ENCODE data around the gene OR2AG2.

OR2AG2 gene

DNA sequence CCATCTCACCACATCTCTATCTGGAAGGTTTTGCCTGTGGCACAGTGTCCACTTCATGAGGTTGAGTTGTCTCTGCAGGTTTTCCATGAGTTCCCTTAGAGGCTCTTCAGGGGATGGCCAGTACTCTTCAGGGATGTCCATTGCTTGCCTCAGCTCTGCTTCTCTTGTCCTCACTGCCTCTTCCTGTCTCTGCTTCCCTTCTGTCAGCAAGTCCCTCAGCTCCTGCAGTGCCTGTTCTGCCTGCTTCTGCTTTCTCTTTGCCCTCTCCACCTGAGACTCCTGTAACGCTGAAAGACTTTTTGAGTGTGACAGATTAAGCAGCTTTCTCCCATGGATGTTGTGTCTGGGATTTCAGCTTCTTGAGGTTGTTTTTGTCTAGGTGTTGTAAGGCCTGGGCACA is 50.4 kb downstream of the OR2AG2 start:
- no peaks in the 10 kb centered on the region for H3K36me3 ChIP-seq (ENCODE audit: control insufficient read depth, insufficient read depth, low read length)
- H3K27ac ChIP-seq (ENCODE audit: low read length): no peak overlapping the region
- no peaks in the 10 kb centered on the region for H3K4me1 ChIP-seq (ENCODE audit: control insufficient read depth, insufficient read depth, low read length)
- no peak for DNase-seq (ENCODE audit: low read depth, low spot score)
- no peaks in the 10 kb centered on the region for H3K27me3 ChIP-seq (ENCODE audit: control insufficient read depth, insufficient read depth, low read length)
- no CpG with 5 or more reads among the region's 1 CpG for WGBS (ENCODE audit: insufficient coverage, insufficient read length)
- H3K9me3 ChIP-seq (ENCODE audit: control insufficient read depth, insufficient read depth, low read length): no peaks in the 10 kb centered on the region
- H3K4me3 ChIP-seq (ENCODE audit: low read length): no peak overlapping the region

DNA sequence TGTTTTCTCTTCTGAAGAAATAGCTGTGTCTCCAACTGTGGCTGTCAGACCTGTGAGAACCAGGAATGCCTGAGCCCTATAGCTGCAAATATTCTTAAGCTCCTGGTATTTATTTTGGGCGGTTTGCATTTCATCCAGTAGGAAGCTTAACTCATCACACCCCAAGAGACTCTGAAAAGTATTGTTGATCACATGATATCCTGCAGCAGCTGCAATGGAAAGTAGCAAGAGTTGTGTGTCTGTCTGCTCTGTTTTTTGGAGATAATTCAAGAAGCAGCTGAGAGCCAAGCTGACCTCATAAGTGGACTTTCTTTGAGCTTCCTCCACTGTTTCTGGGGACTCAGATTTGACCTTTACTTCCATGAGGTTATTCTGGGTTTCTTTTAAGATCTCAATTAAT is 52.2 kb downstream of the OR2AG2 start:
- Histone ChIP-seq H3K9me3 (ENCODE audit: control insufficient read depth, insufficient read depth, low read length) (no peaks in the 10 kb centered on the region), H3K4me3 (ENCODE audit: low read length) (no peak overlapping the region), H3K4me1 (ENCODE audit: control insufficient read depth, insufficient read depth, low read length) (no peaks in the 10 kb centered on the region), H3K27me3 (ENCODE audit: control insufficient read depth, insufficient read depth, low read length) (no peaks in the 10 kb centered on the region), H3K36me3 (ENCODE audit: control insufficient read depth, insufficient read depth, low read length) (no peaks in the 10 kb centered on the region), H3K27ac (ENCODE audit: low read length) (no peak overlapping the region)
- DNase-seq (ENCODE audit: low read depth, low spot score): no peak
- WGBS (ENCODE audit: insufficient coverage, insufficient read length): no CpG with 5 or more reads among the region's 1 CpG

DNA sequence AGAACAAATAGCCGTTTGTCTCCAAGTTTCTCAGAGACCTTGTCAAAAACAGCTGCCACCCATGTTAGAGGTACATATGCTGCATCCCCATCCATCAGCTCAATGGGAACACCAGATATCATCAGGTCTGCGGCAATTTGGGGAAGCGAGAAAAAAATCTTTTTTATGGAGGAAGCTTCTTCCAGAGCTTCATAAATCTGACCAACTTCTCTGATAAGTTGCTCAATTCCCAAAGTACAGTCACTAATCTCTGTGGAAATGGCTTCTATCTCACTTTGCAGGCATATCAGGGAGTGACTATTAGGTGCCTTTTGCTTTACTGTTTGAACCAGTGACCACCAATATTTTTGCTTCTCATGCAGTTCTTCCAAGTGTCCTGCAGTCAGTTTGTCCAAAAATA is 54.4 kb downstream of the OR2AG2 start:
- Histone ChIP-seq H3K4me1 (ENCODE audit: control insufficient read depth, insufficient read depth, low read length) (no peaks in the 10 kb centered on the region), H3K36me3 (ENCODE audit: control insufficient read depth, insufficient read depth, low read length) (no peaks in the 10 kb centered on the region), H3K9me3 (ENCODE audit: control insufficient read depth, insufficient read depth, low read length) (no peaks in the 10 kb centered on the region; the same call in 1 of the 2 replicates), H3K27ac (ENCODE audit: low read length) (no peak overlapping the region), H3K4me3 (ENCODE audit: low read length) (no peak overlapping the region), H3K27me3 (ENCODE audit: control insufficient read depth, insufficient read depth, low read length) (no peaks in the 10 kb centered on the region)
- WGBS (ENCODE audit: insufficient coverage, insufficient read length): no CpG with 5 or more reads among the region's 3 CpGs
- no peak for DNase-seq (ENCODE audit: low read depth, low spot score)
